Karpas-422 (cell line): ENCODE measurements around the gene ZFAND2A. TPM values are rescaled to one million over a fixed set of nuclear protein-coding genes. Genes with fewer than 3 reads are reported as not detected.
"Not testable (repeated sequence)": the region's sequence is repeated elsewhere in the genome, so short reads cannot be mapped to it uniquely, and the experiment has no call there.

ENCODE experiments used
- DNase-seq: peaks from one replicate; pipeline ENCODE4 v3.0.0-alpha.2; 2015
- H2AFZ ChIP-seq: fragments of 200-600 bp; sonication (generic); 2 replicates; pipeline ENCODE4 v1.6.1; 2014; ENCODE audit warnings: antibody characterized with exemption, low read length, mixed read lengths
- H3K27ac ChIP-seq: fragments of 200-600 bp; sonication (generic); 2 replicates; pipeline ENCODE4 v1.5.1; 2014; ENCODE audit warnings: mild to moderate bottlenecking, low read length, moderate library complexity
- H3K27me3 ChIP-seq: fragments of 200-600 bp; sonication (generic); 2 replicates; pipeline ENCODE4 v1.6.1; 2014; ENCODE audit warnings: low read length, mixed read lengths
- H3K36me3 ChIP-seq: fragments of 200-600 bp; sonication (generic); 2 replicates; pipeline ENCODE4 v1.6.1; 2014; ENCODE audit warnings: low read length, mixed read lengths; ENCODE audit not compliant: insufficient read depth
- H3K4me1 ChIP-seq: fragments of 200-600 bp; sonication (generic); 2 replicates; pipeline ENCODE4 v1.6.1; 2014; ENCODE audit warnings: mild to moderate bottlenecking, low read length, mixed read lengths
- H3K4me2 ChIP-seq: fragments of 200-600 bp; sonication (generic); 2 replicates; pipeline ENCODE4 v1.6.1; 2014; ENCODE audit warnings: low read length, low read depth, mild to moderate bottlenecking; ENCODE audit not compliant: poor library complexity, severe bottlenecking
- H3K4me3 ChIP-seq: fragments of 200-600 bp; sonication (generic); 2 replicates; pipeline ENCODE4 v1.5.1; 2014; ENCODE audit warnings: mild to moderate bottlenecking, antibody characterized with exemption, low read length, mixed read lengths
- H3K79me2 ChIP-seq: fragments of 200-600 bp; sonication (generic); 2 replicates; pipeline ENCODE4 v1.6.1; 2014; ENCODE audit warnings: mild to moderate bottlenecking, low read length, mixed read lengths
- H3K9ac ChIP-seq: fragments of 200-600 bp; sonication (generic); 2 replicates; pipeline ENCODE4 v1.6.0; 2014; ENCODE audit warnings: low read length
- H3K9me2 ChIP-seq: fragments of 200-600 bp; sonication (generic), shearing (Covaris generic); replicated peaks from 2 replicates; pipeline ENCODE4 v1.6.0; 2014; ENCODE audit warnings: mild to moderate bottlenecking, low read length, moderate library complexity; ENCODE audit not compliant: insufficient read depth
- H3K9me3 ChIP-seq: fragments of 300-700, 200-600 bp; sonication (generic); 2 replicates; pipeline ENCODE4 v1.6.1; 2014; ENCODE audit warnings: low read length, mixed read lengths
- H4K20me1 ChIP-seq: fragments of 200-600 bp; sonication (generic); 2 replicates; pipeline ENCODE4 v1.6.1; 2014; ENCODE audit warnings: mild to moderate bottlenecking, antibody characterized with exemption, low read length, low read depth; ENCODE audit not compliant: insufficient read depth
- total RNA-seq: library from RNA; depleted of rRNA; stranded (reverse); fragments of >200 nt; shearing (Covaris generic); gene quantifications from 2 replicates; pipeline ENCODE4 v1.2.3, GENCODE V29; 2014; ENCODE audit warnings: low replicate concordance

ZFAND2A gene
- total RNA-seq, 1 experiment from 2014 or later: 11.5 TPM

GRCh38 chr7:1150400-1151002 is 9.5 kb downstream of the ZFAND2A start:
- no peaks in the 10 kb centered on the region for H4K20me1 ChIP-seq
- no peaks in the 10 kb centered on the region for H3K27me3 ChIP-seq
- H3K4me2 ChIP-seq: no peak overlapping the region
- H3K27ac ChIP-seq: no peak overlapping the region
- H3K9ac ChIP-seq: no peak overlapping the region
- no peaks in the 10 kb centered on the region for H3K9me2 ChIP-seq
- no peak overlapping the region for H3K4me3 ChIP-seq
- H3K9me3 ChIP-seq: no peaks in the 10 kb centered on the region
- no peak for DNase-seq
- H3K36me3 ChIP-seq: peaks cover 6% of the 10 kb centered on the region; the same call in 1 of the 2 replicates
- H3K79me2 ChIP-seq: no peaks in the 10 kb centered on the region
- peaks cover 6% of the 10 kb centered on the region for H3K4me1 ChIP-seq
- no peak overlapping the region for H2AFZ ChIP-seq

- Histone ChIP-seq H3K4me2 (no peak overlapping the region), H2AFZ (no peak overlapping the region)
These were observed 10.6 kb downstream of the ZFAND2A start for GRCh38 chr7:1149351-1149794.

GRCh38 chr7:1147873-1148272 is 12.1 kb downstream of the ZFAND2A start:
- H3K9ac ChIP-seq, H3K4me3 ChIP-seq, H3K9me2 ChIP-seq, H3K4me1 ChIP-seq, DNase-seq, H4K20me1 ChIP-seq, H3K9me3 ChIP-seq, H3K4me2 ChIP-seq, H3K27ac ChIP-seq, H2AFZ ChIP-seq, H3K27me3 ChIP-seq, H3K79me2 ChIP-seq, H3K36me3 ChIP-seq: not testable (repeated sequence)

More at GRCh38 chr7:1149351-1149794, 10.6 kb downstream of the ZFAND2A start:
- no peaks in the 10 kb centered on the region for H3K27me3 ChIP-seq
- no peaks in the 10 kb centered on the region for H3K79me2 ChIP-seq
- peaks cover 6% of the 10 kb centered on the region for H3K4me1 ChIP-seq
- no peaks in the 10 kb centered on the region for H4K20me1 ChIP-seq
- no peaks in the 10 kb centered on the region for H3K36me3 ChIP-seq
- DNase-seq: no peak
- no peak overlapping the region for H3K27ac ChIP-seq
- H3K9me3 ChIP-seq: no peaks in the 10 kb centered on the region
- no peak overlapping the region for H3K4me3 ChIP-seq
- no peaks in the 10 kb centered on the region for H3K9me2 ChIP-seq
- no peak overlapping the region for H3K9ac ChIP-seq

GRCh38 chr7:1144269-1144771 is 15.7 kb downstream of the ZFAND2A start:
- peaks cover 6% of the 10 kb centered on the region for H3K4me1 ChIP-seq
- H3K9me2 ChIP-seq: no peaks in the 10 kb centered on the region
- H3K27me3 ChIP-seq: no peaks in the 10 kb centered on the region
- H2AFZ ChIP-seq: no peak overlapping the region
- no peaks in the 10 kb centered on the region for H4K20me1 ChIP-seq
- H3K79me2 ChIP-seq: no peaks in the 10 kb centered on the region
- no peak overlapping the region for H3K4me3 ChIP-seq
- no peaks in the 10 kb centered on the region for H3K36me3 ChIP-seq
- H3K9me3 ChIP-seq: no peaks in the 10 kb centered on the region
- H3K27ac ChIP-seq: no peak overlapping the region
- DNase-seq: peak; percentile 66
- no peak overlapping the region for H3K4me2 ChIP-seq
- no peak overlapping the region for H3K9ac ChIP-seq

GRCh38 chr7:1143031-1143430 is 17.0 kb downstream of the ZFAND2A start:
- H3K27ac ChIP-seq, H3K4me1 ChIP-seq, H3K36me3 ChIP-seq, H3K79me2 ChIP-seq, H3K4me2 ChIP-seq, H3K27me3 ChIP-seq, H3K9ac ChIP-seq, H3K9me3 ChIP-seq, H3K9me2 ChIP-seq, H2AFZ ChIP-seq, DNase-seq, H3K4me3 ChIP-seq, H4K20me1 ChIP-seq: not testable (repeated sequence)

GRCh38 chr7:1142051-1142635 is 17.9 kb downstream of the ZFAND2A start:
- Histone ChIP-seq H3K79me2 (no peaks in the 10 kb centered on the region), H3K36me3 (no peaks in the 10 kb centered on the region), H3K4me2 (no peak overlapping the region), H2AFZ (no peak overlapping the region), H3K4me1 (peaks cover 9% of the 10 kb centered on the region), H3K9me2 (no peaks in the 10 kb centered on the region), H3K27ac (no peak overlapping the region), H4K20me1 (no peaks in the 10 kb centered on the region), H3K4me3 (no peak overlapping the region), H3K9me3 (no peaks in the 10 kb centered on the region), H3K27me3 (no peaks in the 10 kb centered on the region), H3K9ac (no peak overlapping the region)
- no peak for DNase-seq

- H3K9ac ChIP-seq: no peak overlapping the region
- no peaks in the 10 kb centered on the region for H3K9me2 ChIP-seq
- H3K79me2 ChIP-seq: no peaks in the 10 kb centered on the region
- H4K20me1 ChIP-seq: no peaks in the 10 kb centered on the region
- no peak overlapping the region for H2AFZ ChIP-seq
- no peak for DNase-seq
- no peaks in the 10 kb centered on the region for H3K36me3 ChIP-seq
- no peak overlapping the region for H3K4me3 ChIP-seq
- no peaks in the 10 kb centered on the region for H3K27me3 ChIP-seq
- no peak overlapping the region for H3K4me2 ChIP-seq
- H3K9me3 ChIP-seq: no peaks in the 10 kb centered on the region
- H3K27ac ChIP-seq: no peak overlapping the region
- peaks cover 14% of the 10 kb centered on the region for H3K4me1 ChIP-seq
These were observed 18.3 kb downstream of the ZFAND2A start for GRCh38 chr7:1141651-1142050.

- H3K4me2 ChIP-seq: no peak overlapping the region
- H3K4me3 ChIP-seq: no peak overlapping the region
- H3K79me2 ChIP-seq: no peaks in the 10 kb centered on the region
- peaks cover 15% of the 10 kb centered on the region for H3K4me1 ChIP-seq
- no peak overlapping the region for H2AFZ ChIP-seq
- no peaks in the 10 kb centered on the region for H4K20me1 ChIP-seq
- no peak overlapping the region for H3K9ac ChIP-seq
- H3K27ac ChIP-seq: no peak overlapping the region
- H3K27me3 ChIP-seq: no peaks in the 10 kb centered on the region
- no peaks in the 10 kb centered on the region for H3K9me3 ChIP-seq
- H3K36me3 ChIP-seq: no peaks in the 10 kb centered on the region
- no peak for DNase-seq
- H3K9me2 ChIP-seq: no peaks in the 10 kb centered on the region
These were observed 19.4 kb downstream of the ZFAND2A start for GRCh38 chr7:1140476-1141104.
